IMR-90 (cell line): ENCODE data around the gene BCAS2. TPM values are rescaled to one million over a fixed set of nuclear protein-coding genes. Genes with fewer than 3 reads are reported as not detected.

Source experiments
- ATAC-seq: fragments of 200-7000 bp; cut with Tn5 transposase; 2 replicates; pipeline ENCODE4 v1.9.1; 2020; ENCODE audit warnings: low read depth, mild to moderate bottlenecking, moderate library complexity
- BruUV-seq: library from RNA; stranded (reverse); fragments of 400-500 nt; replicated peaks from 2 replicates; lab custom pipeline; 2021; lab: Mats Ljungman, UMichigan
- CTCF ChIA-PET: fragments of 300-600 bp; formaldehyde crosslinking; extraction: SDS; loops from one replicate; lab custom pipeline; 2021; ENCODE audit warnings: antibody characterized with exemption; lab: Yijun Ruan, JAX
- POLR2A ChIA-PET: fragments of 300-600 bp; sonication (Branson Sonifier 250); formaldehyde crosslinking; loops from one replicate; lab custom pipeline; 2022; ENCODE audit warnings: antibody characterized with exemption; ENCODE audit not compliant: unreplicated experiment; lab: Charles Lee
- DNase-seq: peaks from one replicate; pipeline ENCODE4 v3.0.0; 2013
- H2AFZ ChIP-seq: replicated peaks from 2 replicates; pipeline ENCODE3; 2013; ENCODE audit warnings: low read length, mild to moderate bottlenecking; ENCODE audit not compliant: poor library complexity
- H2AK5ac ChIP-seq: 2 replicates; pipeline ENCODE4 v1.6.1; 2013; ENCODE audit warnings: low read depth, low read length, inconsistent platforms
- H2AK9ac ChIP-seq: replicated peaks from 2 replicates; pipeline ENCODE3; 2013; ENCODE audit warnings: mild to moderate bottlenecking, low read depth, low read length, moderate library complexity; ENCODE audit not compliant: poor library complexity
- H2BK120ac ChIP-seq: 2 replicates; pipeline ENCODE4 v1.6.1; 2013; ENCODE audit warnings: low read depth, low read length, inconsistent platforms
- H2BK15ac ChIP-seq: 3 replicates; pipeline ENCODE4 v1.6.1; 2013; ENCODE audit warnings: low read depth, low read length, inconsistent platforms
- H2BK20ac ChIP-seq: 2 replicates; pipeline ENCODE4 v1.6.1; 2013; ENCODE audit warnings: low read depth, mild to moderate bottlenecking, inconsistent platforms, low read length, moderate library complexity
- H2BK5ac ChIP-seq: 2 replicates; pipeline ENCODE4 v1.6.1; 2013; ENCODE audit warnings: mild to moderate bottlenecking, low read depth, low read length, inconsistent platforms; ENCODE audit not compliant: poor library complexity, severe bottlenecking
- H3K14ac ChIP-seq: replicated peaks from 2 replicates; pipeline ENCODE4 v1.6.1; 2013; ENCODE audit warnings: low read depth, low read length, inconsistent platforms
- H3K18ac ChIP-seq: 2 replicates; pipeline ENCODE4 v1.6.1; 2013; ENCODE audit warnings: low read depth, low read length, control low read depth
- H3K23ac ChIP-seq: 2 replicates; pipeline ENCODE4 v1.6.1; 2013; ENCODE audit warnings: low read depth, low read length, inconsistent platforms
- H3K27ac ChIP-seq: 2 replicates; pipeline ENCODE4 v1.5.1; 2013; ENCODE audit warnings: mild to moderate bottlenecking, control low read depth, low read length; ENCODE audit not compliant: insufficient read depth
- H3K27me3 ChIP-seq: 2 replicates; pipeline ENCODE4 v1.6.1; 2013; ENCODE audit warnings: low read length; ENCODE audit not compliant: control insufficient read depth, insufficient read depth
- H3K36me3 ChIP-seq: 2 replicates; pipeline ENCODE4 v1.6.1; 2013; ENCODE audit warnings: low read length, mixed read lengths; ENCODE audit not compliant: control insufficient read depth, insufficient read depth
- H3K4ac ChIP-seq: 2 replicates; pipeline ENCODE4 v1.6.1; 2013; ENCODE audit warnings: low read depth, low read length, inconsistent platforms
- H3K4me1 ChIP-seq: 2 replicates; pipeline ENCODE4 v1.6.1; 2013; ENCODE audit warnings: low read length, mixed read lengths; ENCODE audit not compliant: control insufficient read depth, insufficient read depth
- H3K4me2 ChIP-seq: 2 replicates; pipeline ENCODE4 v1.6.1; 2013; ENCODE audit warnings: low read depth, mild to moderate bottlenecking, control low read depth, low read length, moderate library complexity
- H3K4me3 ChIP-seq: 2 replicates; pipeline ENCODE4 v1.5.1; 2013; ENCODE audit warnings: low read depth, mild to moderate bottlenecking, control low read depth, low read length, moderate library complexity; ENCODE audit not compliant: insufficient read depth
- H3K56ac ChIP-seq: 2 replicates; pipeline ENCODE4 v1.6.1; 2013; ENCODE audit warnings: low read length, inconsistent platforms; ENCODE audit not compliant: insufficient read depth; ENCODE audit errors: extremely low read depth
- H3K79me1 ChIP-seq, 2 experiments: 2 replicates each; pipeline ENCODE4 v1.6.1; 2013; ENCODE audit warnings: low read length in 2 of 2, inconsistent platforms in 1 of 2, low read depth in 1 of 2
- H3K9ac ChIP-seq: 2 replicates; pipeline ENCODE4 v1.6.1; 2013; ENCODE audit warnings: low read depth, low read length, control low read depth
- H3K9me1 ChIP-seq: 2 replicates; pipeline ENCODE4 v1.6.1; 2013; ENCODE audit warnings: low read length, inconsistent platforms; ENCODE audit not compliant: insufficient read depth
- H3K9me3 ChIP-seq: 2 replicates; pipeline ENCODE4 v1.6.1; 2013; ENCODE audit warnings: low read length; ENCODE audit not compliant: control insufficient read depth, insufficient read depth
- H4K20me1 ChIP-seq: 2 replicates; pipeline ENCODE4 v1.6.1; 2013; ENCODE audit warnings: low read length, inconsistent platforms; ENCODE audit not compliant: insufficient read depth
- H4K5ac ChIP-seq: 2 replicates; pipeline ENCODE4 v1.6.1; 2013; ENCODE audit warnings: mild to moderate bottlenecking, low read depth, low read length, control low read depth
- H4K8ac ChIP-seq, 2 experiments: 2 replicates each; pipeline ENCODE4 v1.6.1; 2013; ENCODE audit warnings: low read depth in 2 of 2, low read length in 2 of 2, control low read depth in 1 of 2, inconsistent platforms in 1 of 2
- H4K91ac ChIP-seq: 2 replicates; pipeline ENCODE4 v1.6.1; 2013; ENCODE audit warnings: low read depth, low read length, inconsistent platforms; ENCODE audit not compliant: insufficient read depth
- MXI1 ChIP-seq: IDR thresholded peaks from 2 replicates; pipeline ENCODE4 v1.6.1; 2012; ENCODE audit warnings: low read depth, mild to moderate bottlenecking, low read length, moderate library complexity, borderline replicate concordance
- USF2 ChIP-seq: fragments of 150-350 bp; IDR thresholded peaks from 2 replicates; pipeline ENCODE4 v1.6.1; 2017; ENCODE audit warnings: mild to moderate bottlenecking, antibody characterized with exemption, low read length, low read depth
- WGBS, 2 experiments: methylation state at CpG; one replicate each; pipeline versions ENCODE4 v1.1.5 to v1.1.7; 2013; ENCODE audit warnings: missing lambda C conversion rate in 2 of 2; ENCODE audit not compliant: insufficient read length in 1 of 2; ENCODE audit errors: extremely low coverage in 2 of 2; 5-methylcytosine and 5-hydroxymethylcytosine counted together
- dilution Hi-C: fragments of 300-500 bp; cut with HindIII; formaldehyde crosslinking; loops from one replicate; pipeline ENCODE4 v1.14.3; 2018; ENCODE audit warnings: low sequenced_read_pairs; ENCODE audit not compliant: unreplicated experiment
- in situ Hi-C: fragments of 300-500 bp; cut with MboI; formaldehyde crosslinking; loops from 3 replicates; pipeline ENCODE4 v1.14.3; 2019; ENCODE audit warnings: low sequenced_read_pairs, inconsistent platforms, mixed read lengths
- intact Hi-C: fragments of 100-400 bp; cut with micrococcal nuclease; formaldehyde crosslinking; loops from 2 replicates; pipeline ENCODE4 v1.10.0; 2022
- polyA plus RNA-seq, 3 experiments: library from polyadenylated mRNA; depleted of rRNA; stranded (reverse); fragments of >200 nt; gene quantifications; 2 replicates each; pipeline ENCODE4 v1.2.3, GENCODE V29; 2012; ENCODE audit warnings: low replicate concordance in 1 of 3
- total RNA-seq: library from RNA; depleted of rRNA; stranded (reverse); fragments of >200 nt; gene quantifications from 2 replicates; pipeline ENCODE4 v1.2.3, GENCODE V29; 2012

Gene BCAS2
- total and polyA plus RNA-seq, 2 of the 4 experiments (the other 2 are of a cell fraction): 15.4 to 23.1 TPM

- Histone ChIP-seq H3K23ac (no peak overlapping the region), H3K79me1 (no peaks in the 10 kb centered on the region), H3K9me3 (no peaks in the 10 kb centered on the region), H2AK9ac (no peak overlapping the region), H4K8ac (no peak overlapping the region), H2AK5ac (no peak overlapping the region), H3K4me1 (no peaks in the 10 kb centered on the region), H3K56ac (no peak overlapping the region), H3K14ac (no peak overlapping the region), H3K18ac (no peak overlapping the region), H2BK120ac (no peak overlapping the region), H4K20me1 (no peaks in the 10 kb centered on the region), H2BK15ac (no peak overlapping the region), H2BK5ac (no peak overlapping the region), H3K9me1 (no peaks in the 10 kb centered on the region; the same call in 1 of the 2 replicates), H3K27me3 (peaks cover 3% of the 10 kb centered on the region; the same call in 1 of the 2 replicates), H3K36me3 (no peaks in the 10 kb centered on the region), H4K5ac (no peak overlapping the region), H3K9ac (no peak overlapping the region), H2BK20ac (no peak overlapping the region), H3K4me3 (no peak overlapping the region), H2AFZ (no peak overlapping the region), H3K27ac (no peak overlapping the region), H3K4me2 (no peak overlapping the region), H4K91ac (no peak overlapping the region), H3K4ac (no peak overlapping the region)
- no TSS peak for BruUV-seq
- CTCF ChIA-PET: interaction anchor here (0.6 kb wide), 1 partner anchor 185 kb away, joined by 3 read pairs; no protein-coding TSS in a partner anchor
- ATAC-seq (no peak), DNase-seq (no peak)
- in situ Hi-C loops: no loop called here
- WGBS, 2 experiments: 80% methylated on average over 2 of the region's 7 CpGs; no CpG with 5 or more reads in 1 of the 2 experiments
- no peak for TF ChIP-seq USF2
- no peak for TF ChIP-seq MXI1
- intact Hi-C loops: no loop called here
- dilution Hi-C loops: no loop called here
- POLR2A ChIA-PET: no interaction called here
These were observed 45.4 kb downstream of the BCAS2 start for GRCh38 chr1:114536043-114536442.
